Duodenal mucosa (tissue), 2 donors: ENCODE data around the gene POU2F3.

Source experiments
- H3K27ac ChIP-seq: one replicate; pipeline ENCODE4 v1.7.0; 2013; ENCODE audit warnings: low read depth, low read length
- H3K27me3 ChIP-seq, 2 donors: one replicate each; pipeline ENCODE4 v1.7.0; 2013; ENCODE audit warnings: low read length in 2 of 2, control low read depth in 1 of 2; ENCODE audit not compliant: insufficient read depth in 2 of 2, control insufficient read depth in 1 of 2
- H3K36me3 ChIP-seq, 2 donors: one replicate each; pipeline ENCODE4 v1.7.0; 2013; ENCODE audit warnings: low read length in 2 of 2, control low read depth in 1 of 2; ENCODE audit not compliant: insufficient read depth in 2 of 2, control insufficient read depth in 1 of 2
- H3K4me1 ChIP-seq, 2 donors: one replicate each; pipeline ENCODE4 v1.7.0; 2013; ENCODE audit warnings: low read length in 2 of 2, control low read depth in 1 of 2; ENCODE audit not compliant: insufficient read depth in 2 of 2, control insufficient read depth in 1 of 2
- H3K4me3 ChIP-seq, 2 donors: one replicate each; pipeline ENCODE4 v1.7.0; 2013; ENCODE audit warnings: low read length in 2 of 2, low read depth in 1 of 2
- H3K9ac ChIP-seq, 2 donors: one replicate each; pipeline ENCODE4 v1.7.0; 2013; ENCODE audit warnings: low read length in 2 of 2, low read depth in 1 of 2
- H3K9me3 ChIP-seq, 2 donors: one replicate each; pipeline ENCODE4 v1.7.0; 2013; ENCODE audit warnings: low read length in 2 of 2, control low read depth in 1 of 2; ENCODE audit not compliant: control insufficient read depth in 1 of 2

The POU2F3 gene

GRCh38 chr11:120198787-120199469, 41.0 kb upstream of the POU2F3 start:
- no peaks in the 10 kb centered on the region for H3K36me3 ChIP-seq
- peak overlapping the region; percentile 3 to 36 for H3K4me3 ChIP-seq
- no peak overlapping the region for H3K27ac ChIP-seq
- peak overlapping the region in 1 of 2 donors; percentile 43 for H3K9ac ChIP-seq
- H3K9me3 ChIP-seq = no peaks in the 10 kb centered on the region
- peaks cover 54 to 64% of the 10 kb centered on the region in 2 donors for H3K4me1 ChIP-seq
- H3K27me3 ChIP-seq = no peaks in the 10 kb centered on the region

- H3K4me1 ChIP-seq = peaks cover 54 to 64% of the 10 kb centered on the region in 2 donors
- H3K9me3 ChIP-seq = no peaks in the 10 kb centered on the region
- H3K4me3 ChIP-seq = peak overlapping the region in 1 of 2 donors; percentile 3
- H3K27ac ChIP-seq = no peak overlapping the region
- H3K9ac ChIP-seq = no peak overlapping the region
- H3K27me3 ChIP-seq = peaks cover 0 to 2% of the 10 kb centered on the region in 2 donors
- no peaks in the 10 kb centered on the region for H3K36me3 ChIP-seq
These were observed 40.3 kb upstream of the POU2F3 start for GRCh38 chr11:120199613-120200012.

- no peak overlapping the region for H3K27ac ChIP-seq
- H3K27me3 ChIP-seq = peaks cover 0 to 2% of the 10 kb centered on the region in 2 donors
- H3K4me1 ChIP-seq = peaks cover 54 to 62% of the 10 kb centered on the region in 2 donors
- no peaks in the 10 kb centered on the region for H3K36me3 ChIP-seq
- no peaks in the 10 kb centered on the region for H3K9me3 ChIP-seq
- no peak overlapping the region for H3K4me3 ChIP-seq
- no peak overlapping the region for H3K9ac ChIP-seq
These were observed 39.3 kb upstream of the POU2F3 start for GRCh38 chr11:120200677-120201076.

GRCh38 chr11:120201653-120202052, 38.3 kb upstream of the POU2F3 start:
- Histone ChIP-seq H3K4me1 (peaks cover 44 to 53% of the 10 kb centered on the region in 2 donors), H3K9me3 (no peaks in the 10 kb centered on the region), H3K27ac (no peak overlapping the region), H3K9ac (no peak overlapping the region), H3K4me3 (no peak overlapping the region), H3K27me3 (peaks cover 0 to 2% of the 10 kb centered on the region in 2 donors), H3K36me3 (no peaks in the 10 kb centered on the region)

- Histone ChIP-seq H3K4me3 (no peak overlapping the region), H3K36me3 (no peaks in the 10 kb centered on the region), H3K27me3 (peaks cover 0 to 2% of the 10 kb centered on the region in 2 donors), H3K9ac (no peak overlapping the region), H3K9me3 (no peaks in the 10 kb centered on the region), H3K27ac (no peak overlapping the region), H3K4me1 (peaks cover 41 to 48% of the 10 kb centered on the region in 2 donors)
These were observed 36.3 kb upstream of the POU2F3 start for GRCh38 chr11:120203626-120204025.

- Histone ChIP-seq H3K27me3 (peaks cover 0 to 2% of the 10 kb centered on the region in 2 donors), H3K9me3 (no peaks in the 10 kb centered on the region), H3K4me1 (peaks cover 37 to 43% of the 10 kb centered on the region in 2 donors), H3K27ac (no peak overlapping the region), H3K36me3 (no peaks in the 10 kb centered on the region), H3K4me3 (no peak overlapping the region), H3K9ac (no peak overlapping the region)
These were observed 34.3 kb upstream of the POU2F3 start for GRCh38 chr11:120205596-120206161.

GRCh38 chr11:120207512-120207911, 32.4 kb upstream of the POU2F3 start:
- Histone ChIP-seq H3K4me1 (peaks cover 25 to 27% of the 10 kb centered on the region in 2 donors), H3K27ac (no peak overlapping the region), H3K9ac (no peak overlapping the region), H3K9me3 (no peaks in the 10 kb centered on the region), H3K4me3 (no peak overlapping the region), H3K27me3 (peaks cover 0 to 2% of the 10 kb centered on the region in 2 donors), H3K36me3 (no peaks in the 10 kb centered on the region)

GRCh38 chr11:120208001-120208441, 31.9 kb upstream of the POU2F3 start:
- Histone ChIP-seq H3K9ac (no peak overlapping the region), H3K9me3 (no peaks in the 10 kb centered on the region), H3K4me1 (peaks cover 30 to 32% of the 10 kb centered on the region in 2 donors), H3K4me3 (no peak overlapping the region), H3K27ac (no peak overlapping the region), H3K36me3 (no peaks in the 10 kb centered on the region), H3K27me3 (peaks cover 0 to 2% of the 10 kb centered on the region in 2 donors)

GRCh38 chr11:120208777-120209176, 31.2 kb upstream of the POU2F3 start:
- Histone ChIP-seq H3K4me3 (no peak overlapping the region), H3K4me1 (peaks cover 36 to 40% of the 10 kb centered on the region in 2 donors), H3K27me3 (peaks cover 0 to 2% of the 10 kb centered on the region in 2 donors), H3K36me3 (no peaks in the 10 kb centered on the region), H3K27ac (no peak overlapping the region), H3K9me3 (no peaks in the 10 kb centered on the region), H3K9ac (no peak overlapping the region)

GRCh38 chr11:120209746-120210625, 30.0 kb upstream of the POU2F3 start:
- peak overlapping the region; percentile 73 to 90 for H3K9ac ChIP-seq
- H3K36me3 ChIP-seq = peaks cover 5 to 7% of the 10 kb centered on the region in 2 donors
- no peaks in the 10 kb centered on the region for H3K27me3 ChIP-seq
- H3K27ac ChIP-seq = peak overlapping the region; percentile 58
- no peaks in the 10 kb centered on the region for H3K9me3 ChIP-seq
- peaks cover 36 to 41% of the 10 kb centered on the region in 2 donors for H3K4me1 ChIP-seq
- H3K4me3 ChIP-seq = peak overlapping the region; percentile 85 to 92
